HFF-Myc (cell line): ENCODE data around the gene ATP6V1F.

Source experiments
- DNase-seq: peaks from one replicate; pipeline ENCODE4 v3.0.0-alpha.2; 2011; ENCODE audit warnings: low read depth; ENCODE audit errors: extremely low read depth
- H3K4me3 ChIP-seq: replicated peaks from 2 replicates; pipeline ENCODE4 v1.5.1; 2011; ENCODE audit warnings: low read depth, mild to moderate bottlenecking, control low read depth, low read length
- TF ChIP-seq, protein P1 (sequence below): IDR thresholded peaks from 2 replicates; pipeline ENCODE4 v1.5.1; 2012; ENCODE audit warnings: mild to moderate bottlenecking, low read depth, low read length, control low read depth; ENCODE audit errors: missing control alignments

ATP6V1F gene

DNA sequence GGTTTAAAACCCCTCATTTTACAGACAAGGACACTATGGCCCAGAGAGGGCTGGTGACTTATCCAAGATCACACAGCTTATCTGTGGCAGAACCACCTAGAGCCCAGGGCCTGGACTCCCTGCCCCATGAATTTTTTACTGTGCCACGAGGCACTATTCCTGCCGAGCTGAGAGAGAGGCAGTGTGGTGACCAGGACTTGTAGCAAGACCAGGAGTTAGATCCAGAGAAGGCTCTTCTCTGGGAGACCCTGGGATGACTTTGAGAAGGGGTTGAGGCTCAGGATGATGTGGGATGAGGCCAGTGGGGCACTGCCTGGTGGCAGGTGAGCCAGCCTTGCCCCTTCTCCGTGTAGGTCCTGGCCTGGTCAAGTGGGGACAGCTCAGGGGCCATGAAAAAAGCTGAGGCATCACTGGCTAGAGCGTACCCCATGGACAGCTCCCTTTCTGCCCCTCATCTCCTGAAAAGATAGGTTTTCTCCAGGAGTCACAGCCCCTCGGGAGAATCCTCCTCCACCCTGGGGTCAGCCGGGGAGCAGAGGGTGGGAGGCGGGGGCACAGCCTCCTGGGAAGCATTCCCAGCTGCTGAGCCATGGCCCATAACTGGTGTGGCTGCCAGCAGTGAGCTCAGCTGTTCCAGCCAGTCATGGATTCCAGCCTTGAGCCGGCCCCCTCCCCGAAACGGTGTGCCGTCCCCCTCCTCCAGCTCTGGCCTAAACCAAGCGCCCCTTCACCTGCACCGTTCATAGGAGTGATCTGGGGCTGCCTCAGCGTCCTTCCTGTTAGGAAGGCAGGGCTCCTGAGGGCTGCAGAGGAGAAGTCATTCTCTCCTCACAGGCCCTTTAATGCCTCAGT is 26.6 kb upstream of the ATP6V1F start:
- TF ChIP-seq, protein P1, sequence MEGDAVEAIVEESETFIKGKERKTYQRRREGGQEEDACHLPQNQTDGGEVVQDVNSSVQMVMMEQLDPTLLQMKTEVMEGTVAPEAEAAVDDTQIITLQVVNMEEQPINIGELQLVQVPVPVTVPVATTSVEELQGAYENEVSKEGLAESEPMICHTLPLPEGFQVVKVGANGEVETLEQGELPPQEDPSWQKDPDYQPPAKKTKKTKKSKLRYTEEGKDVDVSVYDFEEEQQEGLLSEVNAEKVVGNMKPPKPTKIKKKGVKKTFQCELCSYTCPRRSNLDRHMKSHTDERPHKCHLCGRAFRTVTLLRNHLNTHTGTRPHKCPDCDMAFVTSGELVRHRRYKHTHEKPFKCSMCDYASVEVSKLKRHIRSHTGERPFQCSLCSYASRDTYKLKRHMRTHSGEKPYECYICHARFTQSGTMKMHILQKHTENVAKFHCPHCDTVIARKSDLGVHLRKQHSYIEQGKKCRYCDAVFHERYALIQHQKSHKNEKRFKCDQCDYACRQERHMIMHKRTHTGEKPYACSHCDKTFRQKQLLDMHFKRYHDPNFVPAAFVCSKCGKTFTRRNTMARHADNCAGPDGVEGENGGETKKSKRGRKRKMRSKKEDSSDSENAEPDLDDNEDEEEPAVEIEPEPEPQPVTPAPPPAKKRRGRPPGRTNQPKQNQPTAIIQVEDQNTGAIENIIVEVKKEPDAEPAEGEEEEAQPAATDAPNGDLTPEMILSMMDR: no peak
- no peak for DNase-seq
- H3K4me3 ChIP-seq: no peak overlapping the region

DNA sequence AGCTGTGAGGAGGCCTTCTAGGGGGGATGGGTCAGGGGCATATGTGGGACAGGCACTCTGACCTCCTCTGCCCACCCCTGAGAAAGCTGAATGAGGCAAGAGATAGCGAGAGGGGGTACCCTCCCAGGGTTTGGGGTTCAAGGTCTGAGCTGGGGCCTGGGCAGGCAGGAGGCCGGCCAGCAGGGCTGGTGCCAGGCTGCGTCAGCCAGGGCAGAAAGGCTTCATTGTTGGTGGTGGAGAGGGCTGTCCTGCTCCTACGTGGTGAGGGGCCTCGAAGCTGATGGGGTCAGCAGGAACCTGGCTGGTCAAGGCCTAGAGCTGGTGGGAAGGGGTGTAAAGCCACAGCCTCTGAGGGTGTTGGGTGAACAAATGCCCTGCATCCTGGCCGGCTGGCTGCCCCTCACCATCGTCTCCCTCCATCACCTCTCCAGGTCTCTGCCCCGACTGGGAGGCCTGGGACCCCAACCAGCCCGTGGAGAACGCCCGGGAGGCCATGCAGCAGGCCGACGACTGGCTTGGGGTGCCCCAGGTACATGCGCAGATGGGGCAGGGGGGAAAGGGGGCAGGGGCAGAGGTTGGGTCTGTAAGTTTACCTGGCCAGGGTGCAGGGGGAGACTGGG is 25.8 kb upstream of the ATP6V1F start:
- no peak overlapping the region for H3K4me3 ChIP-seq
- TF ChIP-seq, protein P1: no peak
- DNase-seq: no peak

DNA sequence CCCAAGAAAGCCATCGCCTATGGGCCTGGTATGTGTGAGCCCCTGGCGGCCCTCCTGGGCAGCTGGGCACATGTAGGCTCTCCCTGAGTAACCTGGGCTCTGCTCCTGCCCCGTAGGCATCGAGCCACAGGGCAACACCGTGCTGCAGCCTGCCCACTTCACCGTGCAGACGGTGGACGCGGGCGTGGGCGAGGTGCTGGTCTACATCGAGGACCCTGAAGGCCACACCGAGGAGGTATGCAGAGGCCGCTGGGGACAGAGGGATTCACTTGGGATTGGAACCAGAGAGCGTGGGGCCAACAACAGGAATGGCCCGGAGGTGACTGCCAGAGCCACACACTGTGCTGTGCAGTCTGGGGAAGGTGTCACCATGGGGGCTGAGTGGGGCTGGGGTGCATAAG is 25.1 kb upstream of the ATP6V1F start:
- TF ChIP-seq, protein P1: no peak
- no peak for DNase-seq
- no peak overlapping the region for H3K4me3 ChIP-seq

DNA sequence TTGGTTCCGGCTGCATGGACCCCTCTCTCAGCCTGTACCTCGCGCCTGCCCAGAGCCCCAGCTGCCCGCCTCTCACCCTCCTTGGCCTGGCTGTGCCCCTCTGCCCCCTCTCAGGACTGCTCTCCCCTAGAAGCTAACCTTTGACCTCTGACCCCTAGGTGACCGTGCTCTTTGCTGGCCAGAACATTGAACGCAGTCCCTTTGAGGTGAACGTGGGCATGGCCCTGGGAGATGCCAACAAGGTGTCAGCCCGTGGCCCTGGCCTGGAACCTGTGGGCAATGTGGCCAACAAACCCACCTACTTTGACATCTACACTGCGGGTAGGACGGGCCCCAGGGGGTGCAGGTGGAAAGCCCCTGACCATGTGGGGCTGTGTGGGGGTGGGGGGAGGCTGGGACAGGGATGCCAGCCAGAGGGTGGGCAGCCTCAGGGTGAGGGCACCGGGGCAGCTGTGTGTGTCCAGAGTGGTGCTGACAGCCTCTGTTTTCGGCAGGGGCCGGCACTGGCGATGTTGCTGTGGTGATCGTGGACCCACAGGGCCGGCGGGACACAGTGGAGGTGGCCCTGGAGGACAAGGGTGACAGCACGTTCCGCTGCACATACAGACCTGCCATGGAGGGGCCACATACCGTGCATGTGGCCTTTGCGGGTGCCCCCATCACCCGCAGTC is 24.4 kb upstream of the ATP6V1F start:
- DNase-seq: no peak

DNA sequence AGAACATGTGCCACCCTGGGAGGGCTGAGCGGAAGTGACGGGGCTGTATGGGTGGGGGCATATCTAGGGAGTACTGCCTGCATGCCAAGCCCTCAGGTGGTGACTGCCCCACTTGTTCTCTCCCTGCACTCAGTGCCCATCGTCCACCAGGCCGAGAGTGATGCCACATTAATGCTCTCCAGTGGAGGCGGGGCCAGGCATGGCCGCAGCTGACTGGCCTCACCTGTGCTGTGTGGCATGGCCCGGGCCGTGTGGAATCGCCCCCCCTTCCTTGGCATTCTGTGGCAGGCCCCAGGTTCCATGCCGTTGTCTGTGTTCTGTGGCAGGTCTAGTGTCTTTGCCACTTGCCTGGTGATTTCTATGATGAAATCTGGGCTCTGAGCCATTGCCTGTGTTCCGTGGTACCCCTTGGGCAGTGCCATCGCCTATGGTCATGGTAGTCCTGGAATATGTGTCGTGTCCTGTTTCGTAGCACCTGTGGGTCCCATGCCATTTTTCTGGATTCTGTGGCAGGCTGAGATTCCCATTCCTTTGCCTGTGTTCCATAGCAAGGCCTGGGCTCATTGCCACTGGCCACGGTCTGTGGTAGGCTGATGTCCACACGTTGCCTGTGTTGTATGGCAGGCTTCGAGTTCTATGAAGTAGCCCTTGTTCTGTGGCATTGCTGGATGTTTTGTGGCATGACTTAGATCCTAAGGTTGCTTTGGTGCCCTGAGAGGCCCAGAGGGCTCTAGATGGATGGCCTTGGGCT is 23.5 kb upstream of the ATP6V1F start:
- TF ChIP-seq, protein P1: no peak
- DNase-seq: no peak
- H3K4me3 ChIP-seq: no peak overlapping the region

More for the DNA sequence above, 24.4 kb upstream of the ATP6V1F start:
- H3K4me3 ChIP-seq: no peak overlapping the region
- TF ChIP-seq, protein P1: no peak

DNA sequence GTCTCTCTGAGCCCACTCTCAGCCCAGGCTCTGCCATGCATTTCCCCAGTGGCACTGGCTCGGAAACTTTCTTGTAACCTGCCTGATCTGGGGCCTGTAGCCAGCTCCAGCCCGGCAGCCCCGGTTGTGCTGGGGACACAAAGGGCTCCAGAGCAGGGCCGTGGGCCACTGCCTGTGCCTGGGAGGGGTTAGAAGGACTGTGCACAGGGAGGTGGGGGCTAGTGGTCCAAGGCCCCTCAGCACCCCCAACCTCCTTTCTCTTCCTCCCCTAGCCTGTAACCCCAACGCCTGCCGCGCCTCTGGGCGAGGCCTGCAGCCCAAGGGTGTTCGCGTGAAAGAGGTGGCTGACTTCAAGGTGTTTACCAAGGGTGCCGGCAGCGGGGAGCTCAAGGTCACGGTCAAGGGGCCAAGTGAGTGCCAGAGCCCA is 22.9 kb upstream of the ATP6V1F start:
- no peak overlapping the region for H3K4me3 ChIP-seq
- DNase-seq: no peak
- TF ChIP-seq, protein P1: no peak
